GM12864 (cell line): ENCODE measurements around the gene KPNA4.

ENCODE experiments used
- DNase-seq: peaks from one replicate; pipeline ENCODE4 v3.0.0-alpha.2; 2011; ENCODE audit warnings: low read depth
- H3K4me3 ChIP-seq: 2 replicates; pipeline ENCODE4 v1.5.1; 2011; ENCODE audit warnings: mild to moderate bottlenecking, low read depth, low read length, control low read depth
- TF ChIP-seq, protein P1 (sequence below): IDR thresholded peaks from 2 replicates; pipeline ENCODE4 v1.5.1; 2011; ENCODE audit warnings: low read depth, mild to moderate bottlenecking, moderate library complexity, low read length, control low read depth, inconsistent platforms; ENCODE audit errors: missing control alignments

KPNA4 gene

DNA sequence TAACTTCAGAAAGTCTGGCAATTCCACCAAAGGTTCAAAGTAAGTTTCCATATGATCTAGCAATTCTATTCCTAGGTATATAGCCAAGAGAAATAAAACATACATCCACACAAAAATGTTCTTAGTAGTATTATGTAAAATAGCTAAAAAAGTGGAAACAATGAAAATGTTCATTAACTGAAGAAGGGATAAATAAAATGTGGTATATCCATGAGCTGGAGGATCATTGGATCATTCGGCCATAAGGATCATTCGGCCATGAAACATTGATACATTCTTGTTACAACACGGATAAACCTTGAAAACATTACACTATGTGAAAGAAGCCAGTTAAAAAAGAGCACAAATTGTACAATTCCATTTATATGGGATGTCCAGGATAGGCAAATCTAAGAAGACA is 2.4 kb downstream of the KPNA4 start:
- H3K4me3 ChIP-seq = peak overlapping the region; percentile 30; the same call in 1 of the 2 replicates
- no peak for DNase-seq
- TF ChIP-seq, protein P1, sequence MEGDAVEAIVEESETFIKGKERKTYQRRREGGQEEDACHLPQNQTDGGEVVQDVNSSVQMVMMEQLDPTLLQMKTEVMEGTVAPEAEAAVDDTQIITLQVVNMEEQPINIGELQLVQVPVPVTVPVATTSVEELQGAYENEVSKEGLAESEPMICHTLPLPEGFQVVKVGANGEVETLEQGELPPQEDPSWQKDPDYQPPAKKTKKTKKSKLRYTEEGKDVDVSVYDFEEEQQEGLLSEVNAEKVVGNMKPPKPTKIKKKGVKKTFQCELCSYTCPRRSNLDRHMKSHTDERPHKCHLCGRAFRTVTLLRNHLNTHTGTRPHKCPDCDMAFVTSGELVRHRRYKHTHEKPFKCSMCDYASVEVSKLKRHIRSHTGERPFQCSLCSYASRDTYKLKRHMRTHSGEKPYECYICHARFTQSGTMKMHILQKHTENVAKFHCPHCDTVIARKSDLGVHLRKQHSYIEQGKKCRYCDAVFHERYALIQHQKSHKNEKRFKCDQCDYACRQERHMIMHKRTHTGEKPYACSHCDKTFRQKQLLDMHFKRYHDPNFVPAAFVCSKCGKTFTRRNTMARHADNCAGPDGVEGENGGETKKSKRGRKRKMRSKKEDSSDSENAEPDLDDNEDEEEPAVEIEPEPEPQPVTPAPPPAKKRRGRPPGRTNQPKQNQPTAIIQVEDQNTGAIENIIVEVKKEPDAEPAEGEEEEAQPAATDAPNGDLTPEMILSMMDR = no peak

DNA sequence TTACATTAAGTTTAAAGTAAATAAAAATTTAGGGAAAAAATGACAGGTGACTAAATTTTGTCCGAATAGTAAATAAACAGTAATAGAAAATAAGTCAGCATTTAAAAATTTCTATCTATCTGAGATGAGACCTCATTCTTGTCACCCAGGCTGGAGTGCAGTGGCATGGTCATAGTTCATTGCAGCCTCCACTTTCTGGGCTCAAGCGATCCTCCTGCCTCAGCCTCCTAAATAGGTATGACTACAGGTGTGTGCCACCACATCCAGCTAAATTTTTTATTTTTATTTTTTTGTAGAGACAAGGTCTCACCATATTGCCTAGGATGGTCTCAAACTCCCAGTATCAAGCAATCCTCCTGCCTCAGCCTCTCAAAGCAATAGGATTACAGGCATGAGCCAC is 7.8 kb downstream of the KPNA4 start:
- TF ChIP-seq, protein P1 = no peak
- no peak for DNase-seq
- no peak overlapping the region for H3K4me3 ChIP-seq

DNA sequence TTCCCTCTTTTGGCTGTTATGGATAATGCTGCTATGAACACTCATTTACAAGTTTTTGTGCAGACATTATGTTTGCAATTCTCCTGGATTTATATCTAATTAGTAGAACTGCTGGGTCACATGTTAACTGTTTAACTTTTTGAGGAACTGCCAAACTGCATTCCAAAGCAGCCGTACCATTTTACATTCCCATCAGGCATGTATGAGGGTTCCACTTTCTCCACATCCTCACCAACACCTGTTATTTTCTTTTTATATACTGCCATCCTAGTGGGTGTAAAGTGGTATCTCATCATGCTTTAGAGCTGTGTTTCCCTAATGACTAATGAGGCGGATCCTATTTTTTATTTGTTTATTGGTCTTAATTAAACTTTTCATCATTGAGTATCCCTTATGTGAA is 9.2 kb downstream of the KPNA4 start:
- DNase-seq = no peak
- no peak overlapping the region for H3K4me3 ChIP-seq
- TF ChIP-seq, protein P1 = no peak

DNA sequence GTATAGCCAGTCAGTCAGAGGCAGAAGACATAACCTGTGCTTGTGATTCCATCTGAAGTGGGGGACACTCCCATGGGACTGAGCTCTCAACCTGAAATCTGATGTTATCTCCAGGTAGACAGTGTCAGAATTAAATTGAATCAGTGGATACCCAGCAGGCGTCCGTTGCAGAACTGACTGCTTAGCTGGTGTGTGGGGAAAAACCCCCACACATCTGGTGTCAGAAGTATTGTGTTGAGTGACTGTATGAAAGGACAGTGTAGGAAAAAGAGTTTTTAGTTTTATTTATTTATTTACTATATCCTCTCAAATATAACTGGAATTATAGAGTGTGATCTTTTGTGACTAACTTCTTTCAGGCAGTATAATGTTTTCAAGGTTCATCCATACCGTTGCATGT is 10.4 kb downstream of the KPNA4 start:
- TF ChIP-seq, protein P1 = no peak
- H3K4me3 ChIP-seq = no peak overlapping the region
- no peak for DNase-seq

DNA sequence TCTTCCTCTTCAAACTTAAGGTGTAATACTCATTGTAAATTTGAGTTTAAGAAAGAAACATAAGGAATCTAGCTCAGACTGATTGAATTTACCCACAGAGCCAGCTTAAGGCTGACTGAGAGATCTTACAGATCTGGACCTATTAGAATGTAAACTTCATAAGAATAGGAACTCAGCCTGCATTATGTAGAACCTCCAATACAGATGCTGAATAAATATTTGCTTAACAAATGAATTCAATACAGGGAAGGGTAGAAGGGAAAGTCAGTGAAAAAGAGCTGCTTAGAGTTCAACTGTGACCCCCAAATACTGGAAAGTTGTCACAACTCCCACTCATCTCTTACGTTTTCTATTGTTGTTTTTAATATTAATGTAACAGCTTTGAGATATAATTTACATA is 11.5 kb downstream of the KPNA4 start:
- TF ChIP-seq, protein P1 = no peak
- DNase-seq = no peak

DNA sequence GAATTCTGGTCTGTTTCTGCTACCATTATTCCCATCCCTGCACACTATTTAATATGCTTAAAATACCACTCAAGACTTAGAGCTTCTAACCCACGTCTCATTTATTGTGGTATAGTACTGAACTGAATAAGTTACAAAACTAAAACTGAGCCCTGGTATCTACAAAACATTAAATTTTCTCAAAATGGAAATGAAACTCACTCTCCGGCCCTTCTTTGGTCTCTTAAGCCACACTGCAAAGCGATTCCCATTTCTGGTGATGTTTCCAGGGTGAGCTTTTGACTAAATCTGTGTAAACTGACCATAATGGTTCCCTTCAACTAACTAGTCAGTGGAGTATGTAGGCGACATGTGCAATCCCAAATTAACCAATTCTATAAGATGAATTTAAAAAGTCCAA is 18.6 kb downstream of the KPNA4 start:
- H3K4me3 ChIP-seq = no peak overlapping the region
- TF ChIP-seq, protein P1 = no peak
- no peak for DNase-seq

More for the DNA sequence above, 11.5 kb downstream of the KPNA4 start:
- H3K4me3 ChIP-seq = no peak overlapping the region

DNA sequence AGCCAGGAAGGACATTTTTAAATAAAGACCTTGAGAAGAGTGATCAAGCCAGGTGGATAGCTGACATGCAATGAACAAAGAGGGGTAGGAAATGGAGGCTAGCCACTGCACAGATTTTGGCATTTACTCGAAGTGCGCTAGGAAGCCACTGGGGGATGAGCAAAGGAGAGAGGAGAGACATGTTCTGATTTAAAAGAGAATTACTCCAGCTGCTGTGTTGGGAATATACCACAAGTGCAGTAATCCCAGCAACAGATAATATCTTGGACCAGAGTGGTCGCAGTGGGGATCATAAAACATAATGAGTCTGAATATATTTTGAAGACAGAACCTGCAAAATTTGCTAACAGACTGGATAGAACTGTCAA is 19.9 kb downstream of the KPNA4 start:
- TF ChIP-seq, protein P1 = no peak
- H3K4me3 ChIP-seq = no peak overlapping the region
- DNase-seq = no peak
